Measurements from ENCODE around the gene WDR86. TPM values are rescaled to one million over a fixed set of nuclear protein-coding genes. Genes with fewer than 3 reads are reported as not detected.

The WDR86 gene
- polyA plus RNA-seq, 3 donors, result 24.3 to 52.0 (median 39.1) TPM

DNA sequence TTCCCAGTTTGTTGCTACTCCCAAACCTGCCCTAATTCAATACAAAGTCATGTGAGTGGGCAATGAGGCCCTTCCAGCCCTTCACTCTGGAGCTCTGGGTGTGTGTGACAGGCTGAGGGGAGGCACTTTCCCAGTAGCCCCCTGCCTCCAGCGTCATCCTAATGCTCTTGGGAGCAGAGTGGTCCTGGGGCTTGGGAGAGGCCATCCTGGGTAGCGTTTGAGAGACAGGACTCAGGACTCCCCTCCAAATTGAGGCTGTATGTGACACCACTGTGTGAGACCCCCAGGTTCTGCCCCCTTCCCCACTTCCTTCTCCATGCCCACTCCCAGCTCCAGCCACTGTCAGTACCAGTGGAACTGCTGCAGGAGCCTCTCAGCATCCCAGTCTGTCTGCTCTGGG, 36.6 kb upstream of the WDR86 start:
- DNase-seq (ENCODE audit: extremely low read depth in 1 of 11, low read depth in 9 of 11, low spot score in 4 of 11), result no peak

DNA sequence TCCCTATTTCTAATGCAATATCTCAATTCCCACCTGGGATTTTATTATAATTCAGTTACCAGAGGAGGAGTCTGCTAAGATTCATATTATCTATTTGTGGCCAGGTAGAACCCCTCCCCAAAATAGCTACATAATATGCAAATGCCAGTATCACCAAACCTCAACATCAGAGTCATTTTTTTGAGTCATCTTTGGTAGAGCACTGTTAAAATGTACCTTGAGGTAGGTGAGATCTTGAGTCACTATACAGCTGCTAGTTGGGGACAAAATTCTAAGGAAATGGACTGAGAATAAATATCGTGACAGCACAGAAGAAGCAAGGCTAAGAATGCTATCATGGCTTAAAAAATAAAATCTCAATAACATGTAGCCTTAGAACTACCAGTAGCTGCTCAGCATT, 34.8 kb upstream of the WDR86 start:
- DNase-seq (ENCODE audit: extremely low read depth in 1 of 11, low read depth in 9 of 11, low spot score in 4 of 11), result no peak

DNA sequence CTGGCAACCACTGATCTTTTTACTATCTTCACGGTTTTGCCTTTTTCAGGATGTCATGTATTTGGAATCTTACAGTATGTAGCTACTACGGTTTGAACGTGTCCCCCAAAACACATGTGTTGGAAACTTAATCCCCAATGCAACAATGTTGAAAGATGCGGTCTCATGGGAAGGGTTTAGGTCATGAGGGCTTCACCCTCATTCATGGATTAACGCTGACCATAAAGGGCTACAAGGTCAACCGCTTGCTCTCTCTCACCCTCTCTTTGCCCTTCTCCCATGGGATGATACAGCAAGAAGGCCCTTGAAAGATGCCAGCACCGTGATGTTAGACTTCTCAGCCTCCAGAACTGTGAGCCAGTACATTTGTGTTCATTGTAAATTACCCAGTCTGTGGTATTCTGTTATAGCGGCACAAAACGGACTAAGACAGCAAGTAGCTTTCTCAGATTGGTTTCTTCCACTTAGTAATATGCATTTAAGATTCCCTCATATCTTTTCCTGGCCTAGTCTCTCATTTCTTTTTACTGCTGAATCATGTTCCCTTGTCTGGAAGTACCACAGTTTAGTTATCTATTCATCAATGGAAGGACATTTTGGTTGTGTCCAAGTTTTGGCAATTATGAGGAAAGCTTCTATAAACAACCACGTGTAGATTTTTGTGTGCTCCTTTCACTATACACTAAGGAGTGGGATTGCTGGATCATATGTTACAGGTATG, 33.1 kb upstream of the WDR86 start:
- no peak for DNase-seq (ENCODE audit: extremely low read depth in 1 of 11, low read depth in 9 of 11, low spot score in 4 of 11)

DNA sequence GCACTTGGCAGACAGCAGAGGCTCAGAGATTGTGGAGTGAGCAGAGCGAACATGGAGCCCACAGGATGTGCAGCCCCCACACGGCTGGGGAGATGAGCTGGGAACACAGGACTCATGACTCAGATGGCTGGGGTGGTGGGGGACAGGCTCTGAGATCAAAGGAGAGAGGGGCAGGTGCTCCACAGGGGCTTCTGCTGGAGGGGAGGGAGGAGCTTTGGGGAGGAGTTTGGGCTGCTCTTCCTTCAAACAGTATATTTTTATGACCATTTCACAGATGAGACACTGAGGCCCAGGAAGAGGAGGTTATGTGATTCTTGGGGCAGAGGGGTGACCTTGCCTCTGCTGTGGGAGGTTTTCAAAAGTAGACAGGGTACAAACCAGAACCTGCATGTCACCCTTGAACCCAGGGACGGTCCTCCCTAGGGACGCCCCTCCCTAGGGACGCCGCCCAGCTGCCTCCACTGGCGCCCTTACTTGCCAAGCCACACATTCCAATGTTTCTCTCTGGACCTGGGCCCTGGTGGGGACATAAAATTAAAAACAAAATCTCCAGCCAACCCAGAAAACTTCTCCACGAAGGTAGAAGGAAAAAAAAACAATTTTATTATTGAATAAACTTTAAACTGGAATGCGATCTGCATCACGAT, 31.1 kb upstream of the WDR86 start:
- DNase-seq (ENCODE audit: extremely low read depth in 1 of 11, low read depth in 9 of 11, low spot score in 4 of 11), result no peak

DNA sequence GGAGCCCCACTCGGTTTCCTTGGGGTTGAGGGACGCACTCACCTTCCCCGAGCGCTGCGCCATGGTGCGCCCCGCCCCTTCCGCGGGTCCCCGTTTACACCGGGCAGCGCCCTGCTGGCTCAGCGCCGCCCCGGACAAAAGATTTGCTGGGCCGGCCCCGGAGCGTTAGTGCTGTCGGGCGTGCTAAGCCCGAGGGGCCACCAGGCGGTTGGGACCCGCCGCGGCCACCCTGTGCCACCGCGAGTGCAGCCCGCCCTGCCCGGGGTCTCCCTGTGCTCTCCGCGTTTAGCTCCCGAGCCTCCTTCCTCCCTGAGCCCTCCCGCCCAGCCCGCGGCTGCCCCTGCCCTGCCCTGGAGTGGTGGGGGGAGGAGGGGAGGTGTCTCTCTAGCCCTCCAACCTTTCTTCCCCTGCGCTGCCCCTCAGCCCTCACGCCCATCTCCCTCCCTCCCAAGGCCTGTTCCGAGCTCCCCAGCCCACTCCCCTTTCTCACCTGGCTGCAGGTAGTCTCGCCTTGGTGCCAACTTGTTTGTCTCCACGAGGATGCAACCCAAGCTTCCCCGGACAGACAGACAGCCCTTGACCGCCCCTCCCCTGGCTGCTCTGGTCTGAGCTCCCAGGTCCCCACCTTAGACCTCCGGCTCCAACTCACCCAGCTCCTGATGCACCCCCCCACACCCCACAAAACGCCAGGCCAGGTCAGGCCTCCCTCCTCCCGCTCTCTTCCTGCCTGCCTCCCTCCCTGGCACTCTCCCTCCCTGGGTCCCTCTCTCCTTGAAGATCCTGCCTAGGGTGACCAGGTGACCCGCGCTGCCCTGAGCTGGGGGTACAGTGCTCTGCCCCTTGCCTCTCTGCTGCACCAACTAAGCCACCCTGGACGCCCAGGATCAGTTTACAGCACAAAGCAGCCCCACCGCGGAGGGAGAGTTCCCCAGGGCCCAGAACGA, 30.3 kb upstream of the WDR86 start, which contains the start of gene CRYGN:
TSS of gene CRYGN (minus strand) at position 287 of the 944 bp plus-strand sequence. CDS start at position 63, 224 bp downstream.
- no peak for DNase-seq (ENCODE audit: extremely low read depth in 1 of 11, low read depth in 9 of 11, low spot score in 4 of 11)

DNA sequence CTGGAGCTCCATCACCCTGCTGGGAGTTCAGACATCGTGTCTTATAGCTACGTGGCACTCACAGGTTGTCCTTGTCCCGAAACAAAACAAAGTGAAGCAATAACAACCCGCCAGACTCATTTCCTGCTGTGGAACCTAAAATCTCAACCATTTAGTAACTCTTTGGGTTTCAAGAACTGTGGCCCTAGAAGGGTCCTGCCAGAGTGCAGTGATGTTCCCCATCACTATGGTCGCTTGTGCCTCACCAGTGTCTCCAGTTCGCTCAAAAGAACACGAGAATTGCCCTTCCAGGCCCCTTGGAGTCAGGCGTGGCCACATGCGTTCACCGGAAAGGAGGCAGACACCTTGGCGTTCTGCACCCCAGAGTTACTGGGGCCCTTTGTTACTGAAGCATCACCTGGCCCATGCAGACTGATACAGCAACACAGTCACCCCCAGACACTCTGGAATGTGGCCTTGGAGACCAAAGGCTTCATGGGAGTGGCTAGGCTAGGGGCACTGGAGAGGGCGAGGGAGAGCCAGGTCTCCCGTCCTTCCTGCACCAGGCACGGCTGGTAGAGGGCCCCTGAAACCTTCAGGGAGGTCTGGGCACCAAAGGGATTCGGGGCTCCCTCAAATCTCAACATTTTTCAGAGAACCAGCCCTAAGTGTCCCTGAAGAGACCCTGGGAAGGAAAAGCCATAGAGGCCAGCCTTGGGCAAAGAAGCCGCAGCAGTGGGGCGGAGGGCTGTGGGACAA, 29.2 kb upstream of the WDR86 start:
- DNase-seq (ENCODE audit: extremely low read depth in 1 of 11, low read depth in 9 of 11, low spot score in 4 of 11), result no peak

DNA sequence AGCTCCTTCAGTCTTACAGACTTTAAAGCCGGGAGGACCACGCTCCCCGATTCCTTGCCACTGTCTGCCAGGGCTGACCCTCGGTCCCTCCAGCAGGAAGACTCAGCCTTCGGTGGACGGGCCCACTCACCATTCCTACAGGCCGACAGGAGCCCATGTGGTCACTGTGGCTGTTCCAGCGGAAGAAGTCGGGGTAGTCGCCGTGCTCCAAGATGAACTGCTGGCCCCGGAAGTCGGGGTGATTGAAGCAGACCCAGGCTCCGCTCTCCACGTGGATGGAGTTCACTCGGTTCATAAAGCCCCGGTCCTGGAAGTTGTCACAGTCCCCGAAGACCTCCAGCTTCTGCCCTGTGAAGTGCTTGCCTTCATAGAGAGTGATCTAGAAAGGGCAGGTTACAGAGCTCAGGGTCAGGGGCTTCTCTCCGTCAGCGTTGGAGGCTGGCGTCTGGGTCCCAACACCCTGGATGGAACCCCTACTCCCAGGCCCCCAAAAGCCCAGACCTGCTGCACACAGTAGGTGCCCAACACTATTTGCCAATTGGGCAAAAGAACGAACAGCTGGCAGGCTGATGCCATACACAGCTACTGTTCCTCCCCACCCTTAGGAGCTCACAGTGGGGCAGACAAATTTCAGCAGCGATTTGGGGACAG, 28.2 kb upstream of the WDR86 start:
- DNase-seq (ENCODE audit: extremely low read depth in 1 of 11, low read depth in 9 of 11, low spot score in 4 of 11), result no peak

DNA sequence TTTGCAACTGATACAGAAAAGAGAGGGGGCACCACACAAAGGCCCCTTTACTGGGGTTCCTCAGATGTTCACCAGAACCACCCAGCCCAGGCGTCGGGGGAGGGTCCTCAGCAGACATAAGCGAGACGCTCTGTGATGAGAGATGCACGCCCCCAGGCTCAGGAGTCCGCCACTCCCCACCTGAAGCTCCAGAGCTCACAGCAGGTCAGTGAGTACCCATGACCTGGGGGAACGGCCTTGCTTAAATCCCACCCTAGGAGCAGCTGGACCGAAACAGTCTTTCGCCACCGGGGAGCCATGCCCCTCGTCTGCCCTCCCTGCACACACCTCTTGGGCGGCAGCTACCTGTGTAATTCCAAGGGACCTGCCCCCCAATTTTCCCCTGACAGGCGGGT, 27.3 kb upstream of the WDR86 start:
- DNase-seq (ENCODE audit: extremely low read depth in 1 of 11, low read depth in 9 of 11, low spot score in 4 of 11), result no peak

DNA sequence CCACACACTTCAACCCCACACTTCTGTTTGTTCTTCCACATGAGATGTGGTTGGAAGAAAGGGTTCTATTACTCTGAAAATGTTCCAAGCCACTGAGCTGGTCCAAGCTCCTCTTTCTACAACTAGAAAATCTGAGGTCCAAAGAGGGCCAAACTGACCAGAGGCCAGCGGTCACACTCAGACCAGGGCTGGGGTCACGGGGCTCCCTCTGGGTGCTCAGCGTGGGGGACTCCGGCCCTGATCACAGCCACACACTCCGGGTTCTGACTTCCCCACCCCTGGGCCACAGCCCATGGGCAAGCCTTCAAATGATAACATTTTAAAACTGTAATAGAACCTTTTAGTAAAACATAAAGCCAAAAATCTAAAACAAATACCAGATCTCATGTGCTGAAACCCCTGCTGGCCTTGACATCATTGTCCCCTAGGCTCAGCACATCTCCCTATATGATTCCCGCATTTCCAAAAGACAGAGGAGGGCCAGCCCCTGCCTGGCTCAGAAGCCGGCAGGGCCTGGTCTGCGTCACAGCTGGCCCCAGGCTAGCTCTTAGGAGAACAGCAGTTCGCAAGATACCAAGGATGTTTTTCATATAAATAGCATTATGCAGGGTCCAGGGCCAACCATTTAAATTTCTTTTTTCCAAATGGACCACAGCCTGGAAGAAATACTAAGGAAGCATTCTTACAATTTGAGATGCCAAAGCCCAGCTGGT, 26.8 kb upstream of the WDR86 start:
- DNase-seq (ENCODE audit: extremely low read depth in 1 of 11, low read depth in 9 of 11, low spot score in 4 of 11), result no peak

DNA sequence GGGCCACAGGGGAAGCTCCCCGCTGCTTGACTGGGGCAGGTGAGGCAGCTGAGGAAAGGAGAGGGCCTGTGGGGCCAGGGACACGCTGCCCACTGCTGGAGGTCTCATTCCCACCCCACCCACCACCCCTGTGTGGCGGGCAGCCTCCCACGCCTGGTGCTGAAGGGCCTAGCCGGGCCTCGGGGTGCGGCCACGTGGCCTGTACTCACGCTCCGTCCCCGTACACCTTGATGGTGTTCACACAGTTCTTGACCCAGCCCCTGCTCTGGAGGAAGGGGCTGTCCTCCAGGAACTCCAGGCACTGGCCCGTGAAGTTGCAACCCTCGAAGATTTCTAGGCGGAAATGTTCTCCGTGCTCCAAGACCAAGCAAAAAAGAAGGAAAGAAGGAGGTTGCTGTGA, 26.1 kb upstream of the WDR86 start:
- no peak for DNase-seq (ENCODE audit: extremely low read depth in 1 of 11, low read depth in 9 of 11, low spot score in 4 of 11)

DNA sequence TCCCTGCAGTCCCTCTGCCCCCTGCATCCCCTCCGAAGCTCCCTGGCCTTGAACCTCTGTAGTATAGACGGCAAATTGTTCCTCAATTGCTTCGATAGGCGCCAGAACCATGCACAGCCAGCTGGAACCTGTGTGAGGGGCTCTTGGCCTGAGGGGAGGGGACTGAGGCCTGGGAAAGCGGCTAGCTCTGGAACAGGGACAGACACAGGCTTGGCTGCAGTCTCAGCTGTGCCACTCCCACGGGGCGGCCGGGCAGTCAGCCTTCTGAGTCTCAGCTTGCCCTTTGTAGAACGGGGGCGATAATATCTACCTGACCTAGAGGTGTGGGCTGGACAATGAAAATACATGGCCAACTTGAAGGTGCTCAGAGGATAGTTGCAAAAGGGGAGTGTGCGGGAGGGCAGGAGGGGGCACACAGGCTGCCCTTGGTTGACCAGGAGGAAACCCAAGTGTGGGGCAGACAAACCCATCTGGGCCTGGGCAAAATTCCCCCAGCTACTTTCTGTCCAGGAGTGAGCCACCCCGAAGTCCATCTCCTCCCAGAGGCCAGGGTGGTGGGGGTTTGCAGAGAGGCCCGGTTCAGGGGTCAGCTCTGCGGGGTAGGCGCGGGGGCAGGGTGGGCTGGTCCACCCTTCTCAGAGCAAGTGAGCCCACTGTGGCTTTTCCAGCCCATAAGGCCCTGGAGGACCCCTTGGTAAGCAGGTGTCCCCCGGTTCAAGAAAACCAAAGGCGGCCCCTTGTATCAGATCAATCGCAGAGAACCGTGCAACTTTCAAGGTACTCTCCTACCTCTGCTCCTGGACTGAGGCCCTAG, 25.5 kb upstream of the WDR86 start:
- DNase-seq (ENCODE audit: extremely low read depth in 1 of 11, low read depth in 9 of 11, low spot score in 4 of 11), result no peak

DNA sequence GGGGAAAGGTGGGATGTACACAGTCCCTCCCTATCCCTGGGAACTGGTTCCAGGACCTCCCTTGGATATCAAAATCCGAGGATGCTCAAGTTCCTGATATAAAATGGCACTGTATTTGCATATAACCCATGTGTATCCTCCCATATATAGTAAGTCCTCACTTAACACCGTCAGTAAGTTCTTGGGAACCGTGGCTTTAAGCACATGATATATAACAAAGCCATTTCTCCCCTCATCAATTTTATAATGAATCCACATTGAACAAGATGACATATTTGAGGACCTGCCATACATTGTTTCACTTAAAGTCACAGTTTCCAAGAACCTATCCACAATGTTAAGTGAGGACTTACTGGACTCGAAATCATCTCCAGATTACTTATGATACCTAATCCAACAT, 24.7 kb upstream of the WDR86 start:
- DNase-seq (ENCODE audit: extremely low read depth in 1 of 11, low read depth in 9 of 11, low spot score in 4 of 11), result no peak

DNA sequence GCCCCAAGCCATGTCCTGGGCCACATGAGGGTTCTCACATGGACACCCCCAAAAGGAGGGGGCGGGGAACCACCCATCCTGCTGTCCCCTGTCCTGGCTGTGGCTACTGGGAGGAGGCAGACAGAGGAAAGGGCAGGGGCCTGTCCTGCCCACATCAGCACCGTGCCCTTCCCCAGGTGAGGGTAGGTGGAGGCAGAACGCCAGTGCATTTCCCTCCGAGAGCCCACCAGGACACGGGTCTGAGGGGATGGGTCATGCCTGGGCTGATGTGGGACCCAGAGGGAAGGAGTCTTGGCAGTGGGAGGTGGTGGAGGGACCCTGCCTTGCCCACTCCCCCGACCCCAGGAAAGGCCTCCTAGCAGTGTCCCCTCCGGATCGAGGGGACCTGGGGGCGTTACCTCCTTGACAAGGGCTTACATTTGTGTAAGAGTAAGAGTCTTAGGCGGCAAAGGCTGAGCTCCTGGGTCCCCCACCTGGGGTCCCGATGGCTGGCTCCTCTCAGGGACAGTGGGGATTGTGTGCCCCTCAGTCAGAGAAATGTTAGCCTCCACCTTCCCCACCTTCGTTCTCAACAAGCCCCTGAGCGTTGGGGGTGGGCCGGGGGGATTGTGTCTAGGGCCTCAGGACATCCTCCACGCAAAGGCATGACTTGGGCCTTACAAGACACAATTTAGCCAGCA, 24.0 kb upstream of the WDR86 start:
- DNase-seq (ENCODE audit: extremely low read depth in 1 of 11, low read depth in 9 of 11, low spot score in 4 of 11), result no peak

DNA sequence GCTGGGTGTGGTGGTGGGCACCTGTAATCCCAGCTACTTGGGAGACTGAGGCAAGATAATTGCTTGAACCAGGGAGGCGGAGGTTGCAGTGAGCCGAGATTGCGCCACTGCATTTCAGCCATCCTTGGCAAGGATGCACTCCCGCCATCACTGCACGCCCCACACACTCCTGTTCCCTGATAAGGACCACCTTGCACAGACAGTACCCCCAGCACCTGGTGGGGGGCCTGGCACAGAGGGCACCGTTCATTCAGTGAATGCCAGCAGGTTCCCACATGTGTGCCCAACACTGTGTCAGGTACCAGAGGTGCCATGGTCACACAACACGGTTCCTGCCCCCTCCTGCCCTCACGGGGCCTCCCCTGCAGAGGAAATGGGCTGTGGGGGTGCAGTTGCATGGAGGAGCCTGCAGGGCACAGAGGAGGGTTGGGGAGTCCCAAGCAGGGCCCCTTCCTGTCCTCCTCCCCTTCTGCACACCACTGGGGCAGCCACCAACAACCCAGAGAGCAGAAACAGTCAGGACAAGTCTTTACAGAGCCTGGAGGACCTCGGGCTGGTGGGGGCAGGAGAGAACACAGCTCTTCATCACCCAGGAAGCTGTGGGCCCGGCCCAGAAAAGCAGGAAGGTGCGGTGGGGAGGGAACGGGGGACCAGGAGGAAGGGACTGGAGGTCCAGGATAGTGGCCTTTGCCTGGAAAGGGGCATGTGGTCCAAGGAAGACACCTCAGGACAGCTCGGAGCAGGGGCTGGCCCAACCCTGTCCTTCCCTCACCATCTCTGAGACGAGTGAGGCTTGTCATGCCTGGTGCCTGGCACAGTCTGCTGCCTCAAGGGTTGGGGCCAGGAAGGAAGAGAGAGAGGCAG, 23.1 kb upstream of the WDR86 start:
- DNase-seq (ENCODE audit: extremely low read depth in 1 of 11, low read depth in 9 of 11, low spot score in 4 of 11), result no peak

DNA sequence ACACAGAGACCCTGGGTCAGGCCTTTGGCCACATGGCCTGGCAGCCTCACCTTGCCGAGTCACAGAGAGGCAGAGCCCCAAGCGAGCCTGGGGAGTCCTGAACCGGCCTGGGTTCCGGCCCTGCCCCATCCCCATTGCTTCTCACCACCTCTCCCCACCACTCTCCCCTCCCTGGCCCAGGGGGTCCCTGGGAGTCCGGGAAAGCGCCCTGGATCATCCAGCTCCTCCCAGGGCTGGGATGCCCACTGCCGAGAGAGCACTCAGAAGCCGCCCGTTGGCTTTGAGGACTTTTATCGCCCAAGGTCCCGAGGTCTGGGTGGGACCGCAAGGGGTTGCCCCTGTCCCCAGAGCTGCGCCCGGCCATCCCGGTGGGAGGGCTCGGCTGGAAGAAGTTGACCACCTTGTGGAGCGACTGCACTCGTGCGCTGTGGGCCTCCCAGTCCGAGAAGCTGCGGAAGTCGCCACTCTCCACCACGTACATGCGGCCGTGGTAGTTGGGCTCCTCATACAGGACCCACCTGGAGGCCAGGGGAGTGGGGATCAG, 22.0 kb upstream of the WDR86 start:
- no peak for DNase-seq (ENCODE audit: extremely low read depth in 1 of 11, low read depth in 9 of 11, low spot score in 4 of 11)
